ENCODE measurements around the gene STXBP5L.

STXBP5L gene

DNA sequence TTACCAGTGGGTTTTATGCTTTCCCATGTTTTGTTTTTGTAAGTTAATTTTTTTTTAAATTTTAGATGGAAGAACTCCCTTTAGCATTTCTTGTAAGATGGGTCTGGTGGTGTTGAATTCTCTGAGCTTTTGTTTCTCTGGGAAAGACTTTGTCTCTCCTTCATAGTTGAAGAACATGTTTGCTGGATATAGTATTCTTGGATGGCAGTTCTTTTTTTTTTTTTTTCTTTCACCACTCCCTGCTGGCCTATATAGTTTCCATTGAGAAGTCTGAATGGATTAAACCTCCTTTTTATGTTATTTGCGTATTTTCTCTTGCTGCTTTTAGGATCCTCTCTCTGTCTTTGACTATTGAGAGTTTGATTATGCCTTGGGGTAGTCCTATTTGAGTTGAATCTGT is 18.1 kb downstream of the STXBP5L start:
- no peak for DNase-seq (ENCODE audit: low read depth)
- TF ChIP-seq, protein P1, sequence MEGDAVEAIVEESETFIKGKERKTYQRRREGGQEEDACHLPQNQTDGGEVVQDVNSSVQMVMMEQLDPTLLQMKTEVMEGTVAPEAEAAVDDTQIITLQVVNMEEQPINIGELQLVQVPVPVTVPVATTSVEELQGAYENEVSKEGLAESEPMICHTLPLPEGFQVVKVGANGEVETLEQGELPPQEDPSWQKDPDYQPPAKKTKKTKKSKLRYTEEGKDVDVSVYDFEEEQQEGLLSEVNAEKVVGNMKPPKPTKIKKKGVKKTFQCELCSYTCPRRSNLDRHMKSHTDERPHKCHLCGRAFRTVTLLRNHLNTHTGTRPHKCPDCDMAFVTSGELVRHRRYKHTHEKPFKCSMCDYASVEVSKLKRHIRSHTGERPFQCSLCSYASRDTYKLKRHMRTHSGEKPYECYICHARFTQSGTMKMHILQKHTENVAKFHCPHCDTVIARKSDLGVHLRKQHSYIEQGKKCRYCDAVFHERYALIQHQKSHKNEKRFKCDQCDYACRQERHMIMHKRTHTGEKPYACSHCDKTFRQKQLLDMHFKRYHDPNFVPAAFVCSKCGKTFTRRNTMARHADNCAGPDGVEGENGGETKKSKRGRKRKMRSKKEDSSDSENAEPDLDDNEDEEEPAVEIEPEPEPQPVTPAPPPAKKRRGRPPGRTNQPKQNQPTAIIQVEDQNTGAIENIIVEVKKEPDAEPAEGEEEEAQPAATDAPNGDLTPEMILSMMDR (conservative IDR thresholded peaks at IDR 0.05; ENCODE audit: control insufficient read depth, insufficient read depth, low read depth, low read length), result no peak
- H3K4me3 ChIP-seq (ENCODE audit: control insufficient read depth, low read depth, low read length), result no peak overlapping the region

DNA sequence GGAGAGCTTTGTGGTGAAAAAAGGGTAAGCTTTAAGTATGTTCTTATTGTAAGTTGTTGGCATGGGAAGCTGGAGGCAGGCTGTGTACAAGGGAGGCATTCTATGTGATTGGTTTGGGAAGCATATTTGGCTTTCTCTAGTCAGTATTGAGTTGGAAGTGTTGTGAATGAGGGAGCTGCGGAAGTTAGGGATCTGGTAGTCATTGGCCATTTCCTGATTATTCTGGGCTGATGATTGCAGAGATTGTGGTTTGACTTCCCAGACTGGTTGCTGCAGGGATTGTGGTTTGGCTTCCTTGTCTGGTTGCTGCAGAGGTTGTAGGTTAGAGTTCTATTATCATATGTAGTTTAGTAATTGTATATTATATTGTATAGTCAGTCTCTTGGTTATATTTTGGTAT is 21.0 kb downstream of the STXBP5L start:
- DNase-seq (ENCODE audit: low read depth), result no peak
- TF ChIP-seq, protein P1 (conservative IDR thresholded peaks at IDR 0.05; ENCODE audit: control insufficient read depth, insufficient read depth, low read depth, low read length), result no peak
- no peak overlapping the region for H3K4me3 ChIP-seq (ENCODE audit: control insufficient read depth, low read depth, low read length)

DNA sequence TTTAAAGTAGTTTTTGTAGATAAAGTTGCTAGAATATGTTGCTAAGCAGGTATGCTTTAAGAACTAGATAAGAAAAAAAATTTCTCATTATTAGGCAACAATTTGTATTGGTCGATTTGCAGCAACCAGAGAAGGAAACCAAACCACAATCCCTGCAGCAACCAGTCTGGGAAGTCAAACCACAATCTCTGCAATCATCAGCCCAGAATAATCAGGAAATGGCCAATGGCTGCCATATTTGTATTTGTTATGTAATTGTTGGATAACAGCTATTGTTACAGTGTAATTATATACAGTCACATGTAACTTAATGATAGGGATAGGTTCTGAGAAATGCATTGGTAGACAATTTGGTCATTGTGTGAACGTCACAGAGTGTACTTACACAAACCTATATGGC is 23.6 kb downstream of the STXBP5L start:
- DNase-seq (ENCODE audit: low read depth), result no peak
- TF ChIP-seq, protein P1 (conservative IDR thresholded peaks at IDR 0.05; ENCODE audit: control insufficient read depth, insufficient read depth, low read depth, low read length), result no peak
- H3K4me3 ChIP-seq (ENCODE audit: control insufficient read depth, low read depth, low read length), result no peak overlapping the region

DNA sequence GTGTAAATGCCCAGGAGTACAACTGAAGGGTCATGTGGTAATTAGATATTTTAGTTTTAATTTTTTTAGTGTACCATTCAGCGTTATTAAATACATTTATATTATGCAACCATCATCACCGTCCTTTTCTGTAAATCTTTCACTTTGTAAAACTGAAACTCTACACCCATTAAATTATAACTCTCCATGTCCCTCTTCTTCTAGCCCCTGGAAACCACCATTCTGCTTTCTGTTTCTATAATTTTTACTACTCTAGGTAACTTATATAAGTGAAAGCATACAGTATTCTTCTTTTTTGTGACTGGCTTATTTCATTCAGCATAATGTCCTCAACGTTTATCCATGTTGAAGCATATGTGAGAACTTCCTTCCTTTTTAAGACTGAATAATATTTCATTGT is 48.1 kb downstream of the STXBP5L start:
- TF ChIP-seq, protein P1 (conservative IDR thresholded peaks at IDR 0.05; ENCODE audit: control insufficient read depth, insufficient read depth, low read depth, low read length), result no peak
- no peak for DNase-seq (ENCODE audit: low read depth)
- no peak overlapping the region for H3K4me3 ChIP-seq (ENCODE audit: control insufficient read depth, low read depth, low read length)

DNA sequence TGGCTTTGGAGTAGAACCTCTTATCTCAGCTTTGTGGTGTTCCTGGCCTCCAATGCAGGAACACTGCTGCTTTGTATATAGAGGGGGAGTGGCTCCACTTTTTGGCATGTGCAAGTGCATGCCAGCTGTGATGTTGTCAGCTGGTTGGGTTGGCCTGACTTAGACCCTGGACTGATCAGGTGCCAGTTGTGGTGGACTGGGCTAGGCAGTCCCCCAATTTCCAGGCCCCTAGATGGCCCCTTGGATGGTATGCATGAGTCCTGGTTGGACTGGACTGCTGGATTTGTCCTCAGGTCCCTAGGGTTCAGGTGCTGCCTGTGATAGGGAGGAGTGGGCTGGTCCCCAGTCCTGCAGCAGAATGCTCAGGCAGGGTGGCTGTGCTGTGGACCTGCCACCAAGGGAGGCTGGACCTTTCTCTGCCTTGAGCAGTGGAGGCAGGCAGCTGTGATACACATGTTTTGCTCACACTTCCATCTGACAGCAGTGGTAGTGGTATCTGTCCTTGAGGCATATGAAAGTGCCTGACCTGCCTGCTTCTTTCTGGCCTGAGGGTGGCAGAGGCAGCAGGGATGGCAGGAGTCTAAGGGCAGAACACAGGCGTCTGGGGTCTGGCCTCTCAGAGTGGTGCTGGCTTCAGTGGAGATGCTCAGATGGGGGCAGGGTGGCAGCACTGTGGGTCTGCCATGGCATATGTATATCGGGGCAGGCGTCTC is 74.8 kb downstream of the STXBP5L start:
- TF ChIP-seq, protein P1 (conservative IDR thresholded peaks at IDR 0.05; ENCODE audit: control insufficient read depth, insufficient read depth, low read depth, low read length), result no peak
- H3K4me3 ChIP-seq (ENCODE audit: control insufficient read depth, low read depth, low read length), result no peak overlapping the region
- DNase-seq (ENCODE audit: low read depth), result no peak

DNA sequence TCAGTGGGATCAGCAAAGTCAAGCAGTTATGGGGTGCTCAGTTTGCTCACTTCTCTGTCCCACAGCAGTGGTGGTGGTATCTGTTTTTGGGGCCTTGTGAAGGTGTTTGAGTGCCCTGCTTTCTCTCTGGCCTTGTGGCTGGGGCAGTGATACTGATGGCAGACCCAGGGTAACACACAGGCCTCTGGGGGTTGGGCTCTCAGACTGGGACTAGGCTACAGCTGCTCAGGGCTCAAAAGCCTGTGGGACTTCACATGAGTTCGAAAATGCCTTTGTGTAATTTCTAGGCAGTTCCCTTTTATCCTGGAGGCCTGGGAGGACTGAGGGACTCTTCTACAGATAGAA is 75.3 kb downstream of the STXBP5L start:
- DNase-seq (ENCODE audit: low read depth), result no peak

More for the DNA sequence above, 75.3 kb downstream of the STXBP5L start:
- TF ChIP-seq, protein P1 (conservative IDR thresholded peaks at IDR 0.05; ENCODE audit: control insufficient read depth, insufficient read depth, low read depth, low read length), result no peak
- H3K4me3 ChIP-seq (ENCODE audit: control insufficient read depth, low read depth, low read length), result no peak overlapping the region

Measured in fibroblast of mammary gland (primary cell).